AG09309 (cell line): ENCODE data around the gene MED13.

ENCODE experiments used
- DNase-seq: peaks from one replicate; pipeline ENCODE4 v3.0.0-alpha.2; 2010; ENCODE audit warnings: low read depth
- H3K4me3 ChIP-seq: 2 replicates; pipeline ENCODE4 v1.5.1; 2011; ENCODE audit warnings: mild to moderate bottlenecking, low read depth, low read length, moderate library complexity; ENCODE audit not compliant: control insufficient read depth
- TF ChIP-seq, protein P1 (sequence below): IDR thresholded peaks from 2 replicates; pipeline ENCODE4 v1.5.1; 2011; ENCODE audit warnings: mild to moderate bottlenecking, low read depth, low read length, inconsistent platforms; ENCODE audit not compliant: insufficient read depth, control insufficient read depth; ENCODE audit errors: missing control alignments

The MED13 gene

DNA sequence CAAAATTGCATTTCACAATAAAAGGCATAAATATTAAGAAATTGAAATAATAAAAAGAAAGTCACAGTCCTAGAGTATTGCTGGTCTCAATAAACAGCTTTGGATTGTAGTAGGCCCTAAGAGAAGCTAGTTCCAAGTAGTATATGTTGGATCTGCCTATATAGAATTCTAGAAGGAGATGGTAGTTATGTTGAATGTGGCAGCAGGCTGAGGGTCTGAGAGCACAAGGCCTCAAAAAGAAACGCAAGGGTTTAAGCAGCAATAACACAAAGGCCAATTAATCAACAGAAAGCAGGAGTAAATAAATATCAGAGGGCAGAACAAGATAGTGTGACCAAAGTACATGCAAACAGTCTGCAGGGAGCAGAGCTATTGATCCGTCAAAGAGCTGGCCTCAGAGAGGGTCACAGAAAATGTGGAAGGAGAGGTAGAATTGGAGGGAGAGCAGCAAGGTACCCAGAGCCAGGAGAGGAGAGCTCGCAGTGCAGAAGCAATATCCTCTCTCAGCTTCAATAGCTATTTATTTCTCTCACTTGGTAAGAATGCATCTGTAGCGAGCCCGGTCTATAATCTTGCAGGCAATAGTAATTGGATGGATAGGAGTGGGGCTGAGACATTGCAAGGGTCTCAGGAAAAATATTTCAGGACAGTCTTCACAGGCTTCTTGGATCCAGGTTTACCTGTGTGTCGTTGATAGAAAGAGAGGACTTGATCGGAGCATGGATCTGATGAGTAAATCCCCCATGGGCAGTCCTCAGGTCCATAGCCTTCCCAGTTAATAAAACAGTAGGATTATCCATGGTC, 25.1 kb upstream of the MED13 start:
- no peak overlapping the region for H3K4me3 ChIP-seq
- TF ChIP-seq, protein P1, sequence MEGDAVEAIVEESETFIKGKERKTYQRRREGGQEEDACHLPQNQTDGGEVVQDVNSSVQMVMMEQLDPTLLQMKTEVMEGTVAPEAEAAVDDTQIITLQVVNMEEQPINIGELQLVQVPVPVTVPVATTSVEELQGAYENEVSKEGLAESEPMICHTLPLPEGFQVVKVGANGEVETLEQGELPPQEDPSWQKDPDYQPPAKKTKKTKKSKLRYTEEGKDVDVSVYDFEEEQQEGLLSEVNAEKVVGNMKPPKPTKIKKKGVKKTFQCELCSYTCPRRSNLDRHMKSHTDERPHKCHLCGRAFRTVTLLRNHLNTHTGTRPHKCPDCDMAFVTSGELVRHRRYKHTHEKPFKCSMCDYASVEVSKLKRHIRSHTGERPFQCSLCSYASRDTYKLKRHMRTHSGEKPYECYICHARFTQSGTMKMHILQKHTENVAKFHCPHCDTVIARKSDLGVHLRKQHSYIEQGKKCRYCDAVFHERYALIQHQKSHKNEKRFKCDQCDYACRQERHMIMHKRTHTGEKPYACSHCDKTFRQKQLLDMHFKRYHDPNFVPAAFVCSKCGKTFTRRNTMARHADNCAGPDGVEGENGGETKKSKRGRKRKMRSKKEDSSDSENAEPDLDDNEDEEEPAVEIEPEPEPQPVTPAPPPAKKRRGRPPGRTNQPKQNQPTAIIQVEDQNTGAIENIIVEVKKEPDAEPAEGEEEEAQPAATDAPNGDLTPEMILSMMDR = no peak
- no peak for DNase-seq

- DNase-seq = no peak
- H3K4me3 ChIP-seq = no peak overlapping the region
- TF ChIP-seq, protein P1 = no peak
These were observed 24.3 kb upstream of the MED13 start for GRCh38 chr17:62089334-62089733.

- DNase-seq = no peak
- H3K4me3 ChIP-seq = no peak overlapping the region
- TF ChIP-seq, protein P1 = no peak
These were observed 21.7 kb upstream of the MED13 start for GRCh38 chr17:62086737-62087136.

- TF ChIP-seq, protein P1 = no peak
- H3K4me3 ChIP-seq = no peak overlapping the region
- no peak for DNase-seq
These were observed 20.7 kb upstream of the MED13 start for GRCh38 chr17:62085511-62086408.

DNA sequence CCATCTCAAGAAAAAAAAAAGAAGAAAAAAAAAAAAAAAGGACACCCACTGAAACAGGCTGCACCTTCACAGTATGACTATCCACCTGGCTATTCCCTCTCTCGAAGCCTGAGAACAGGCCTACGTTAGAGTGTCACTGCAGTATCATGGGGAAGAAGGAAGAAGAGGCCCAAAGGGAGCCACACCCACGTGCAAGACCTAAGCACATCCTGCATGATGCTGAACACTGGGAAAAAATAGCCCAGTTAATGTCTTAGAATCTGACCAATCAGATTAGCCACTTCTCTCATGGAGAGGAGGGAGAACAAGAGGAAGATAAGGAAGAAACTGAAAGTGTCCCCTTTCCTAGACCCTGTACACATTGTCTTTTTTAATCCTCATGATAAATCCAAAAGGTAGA, 19.5 kb upstream of the MED13 start:
- TF ChIP-seq, protein P1 = no peak
- DNase-seq = no peak
- H3K4me3 ChIP-seq = no peak overlapping the region

GRCh38 chr17:62083651-62084050, 18.6 kb upstream of the MED13 start:
- no peak overlapping the region for H3K4me3 ChIP-seq
- DNase-seq = no peak
- TF ChIP-seq, protein P1 = no peak
